ENCODE measurements around the gene CDK5R1. TPM values are rescaled to one million over a fixed set of nuclear protein-coding genes. Genes with fewer than 3 reads are reported as not detected.
"Not testable (repeated sequence)": the region's sequence is repeated elsewhere in the genome, so short reads cannot be mapped to it uniquely, and the experiment has no call there.

Gene CDK5R1
- total RNA-seq, 1 experiment from 2014 or later = 3.9 TPM

DNA sequence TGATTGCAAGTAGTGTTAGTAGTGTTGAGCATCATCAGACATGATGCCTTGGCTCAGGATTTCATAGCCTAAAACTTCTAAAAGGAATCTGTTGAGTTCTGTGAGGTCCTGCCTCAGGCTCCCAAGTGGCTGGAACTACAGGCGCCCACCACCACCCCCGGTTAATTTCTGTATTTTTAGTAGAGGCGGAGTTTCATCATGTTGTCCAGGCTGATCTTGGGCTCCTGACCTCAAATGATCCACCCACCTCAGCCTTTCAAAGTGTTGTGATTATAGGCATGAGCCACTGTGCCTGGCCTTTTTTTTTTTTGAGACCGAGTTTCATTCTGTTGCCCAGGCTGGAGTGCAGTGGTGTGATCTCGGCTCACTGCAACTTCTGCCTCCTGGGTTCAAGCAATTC, 36.8 kb upstream of the CDK5R1 start:
- TF ChIP-seq, protein P1, sequence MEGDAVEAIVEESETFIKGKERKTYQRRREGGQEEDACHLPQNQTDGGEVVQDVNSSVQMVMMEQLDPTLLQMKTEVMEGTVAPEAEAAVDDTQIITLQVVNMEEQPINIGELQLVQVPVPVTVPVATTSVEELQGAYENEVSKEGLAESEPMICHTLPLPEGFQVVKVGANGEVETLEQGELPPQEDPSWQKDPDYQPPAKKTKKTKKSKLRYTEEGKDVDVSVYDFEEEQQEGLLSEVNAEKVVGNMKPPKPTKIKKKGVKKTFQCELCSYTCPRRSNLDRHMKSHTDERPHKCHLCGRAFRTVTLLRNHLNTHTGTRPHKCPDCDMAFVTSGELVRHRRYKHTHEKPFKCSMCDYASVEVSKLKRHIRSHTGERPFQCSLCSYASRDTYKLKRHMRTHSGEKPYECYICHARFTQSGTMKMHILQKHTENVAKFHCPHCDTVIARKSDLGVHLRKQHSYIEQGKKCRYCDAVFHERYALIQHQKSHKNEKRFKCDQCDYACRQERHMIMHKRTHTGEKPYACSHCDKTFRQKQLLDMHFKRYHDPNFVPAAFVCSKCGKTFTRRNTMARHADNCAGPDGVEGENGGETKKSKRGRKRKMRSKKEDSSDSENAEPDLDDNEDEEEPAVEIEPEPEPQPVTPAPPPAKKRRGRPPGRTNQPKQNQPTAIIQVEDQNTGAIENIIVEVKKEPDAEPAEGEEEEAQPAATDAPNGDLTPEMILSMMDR (conservative IDR thresholded peaks at IDR 0.05; ENCODE audit: low read depth, low read length) = no peak
- TF ChIP-seq EZH2 (IDR thresholded peaks at IDR 0.05; ENCODE audit: borderline replicate concordance, low read depth, low read length, poor library complexity, severe bottlenecking) = no peak
- Histone ChIP-seq H3K27ac (ENCODE audit: low read depth, low read length, poor library complexity, severe bottlenecking) (no peak overlapping the region), H3K4me3 (ENCODE audit: low read depth, low read length, poor library complexity, severe bottlenecking) (no peak overlapping the region), H3K4me1 (ENCODE audit: insufficient read depth, low read length, poor library complexity, severe bottlenecking) (peaks cover 11% of the 10 kb centered on the region), H3K36me3 (ENCODE audit: insufficient read depth, low read length, poor library complexity, severe bottlenecking) (peaks cover 54% of the 10 kb centered on the region), H3K27me3 (replicated peaks; ENCODE audit: insufficient read depth, low read depth, low read length, poor library complexity) (no peaks in the 10 kb centered on the region), H3K9me3 (ENCODE audit: low read depth, low read length, poor library complexity, severe bottlenecking) (no peaks in the 10 kb centered on the region)
- no TSS peak for BruUV-seq (replicated peaks)
- DNase-seq (ENCODE audit: low spot score) = no peak
- ChIA-PET CTCF (no interaction called here), POLR2A (ENCODE audit: low non-redundant PET) (no interaction called here)
- intact Hi-C loops (cut with micrococcal nuclease; ENCODE audit: unreplicated experiment) = loop anchor here (10.0 kb wide), 1 partner anchor 95 kb away; the partner anchor contains the start of gene ZNF207

DNA sequence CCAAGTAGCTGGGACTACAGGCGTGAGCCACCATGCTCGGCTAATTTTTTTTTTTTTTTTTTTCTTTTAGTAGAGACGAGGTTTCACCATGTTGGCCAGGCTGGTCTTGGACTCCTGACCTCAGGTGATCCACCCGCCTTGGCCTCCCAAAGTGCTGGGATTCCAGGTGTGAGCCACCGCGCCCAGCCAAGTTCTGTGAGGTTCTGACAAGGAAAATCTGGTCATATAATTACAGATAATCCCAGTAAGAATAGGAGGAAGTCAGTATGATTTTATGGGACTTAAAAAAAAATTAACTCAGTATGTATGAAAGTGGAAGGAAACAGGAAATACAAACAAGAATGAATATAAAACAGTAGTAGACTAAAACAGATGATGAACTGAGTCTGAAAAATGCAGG, 36.4 kb upstream of the CDK5R1 start:
- H3K9me3 ChIP-seq (ENCODE audit: low read depth, low read length, poor library complexity, severe bottlenecking); H3K27me3 ChIP-seq (replicated peaks; ENCODE audit: insufficient read depth, low read depth, low read length, poor library complexity); BruUV-seq (replicated peaks); intact Hi-C loops (cut with micrococcal nuclease; ENCODE audit: unreplicated experiment); H3K27ac ChIP-seq (ENCODE audit: low read depth, low read length, poor library complexity, severe bottlenecking); DNase-seq (ENCODE audit: low spot score); POLR2A ChIA-PET (ENCODE audit: low non-redundant PET); H3K4me3 ChIP-seq (ENCODE audit: low read depth, low read length, poor library complexity, severe bottlenecking); CTCF ChIA-PET: not testable (repeated sequence)
- peaks cover 58% of the 10 kb centered on the region for H3K36me3 ChIP-seq (ENCODE audit: insufficient read depth, low read length, poor library complexity, severe bottlenecking)
- H3K4me1 ChIP-seq (ENCODE audit: insufficient read depth, low read length, poor library complexity, severe bottlenecking) = peaks cover 11% of the 10 kb centered on the region

DNA sequence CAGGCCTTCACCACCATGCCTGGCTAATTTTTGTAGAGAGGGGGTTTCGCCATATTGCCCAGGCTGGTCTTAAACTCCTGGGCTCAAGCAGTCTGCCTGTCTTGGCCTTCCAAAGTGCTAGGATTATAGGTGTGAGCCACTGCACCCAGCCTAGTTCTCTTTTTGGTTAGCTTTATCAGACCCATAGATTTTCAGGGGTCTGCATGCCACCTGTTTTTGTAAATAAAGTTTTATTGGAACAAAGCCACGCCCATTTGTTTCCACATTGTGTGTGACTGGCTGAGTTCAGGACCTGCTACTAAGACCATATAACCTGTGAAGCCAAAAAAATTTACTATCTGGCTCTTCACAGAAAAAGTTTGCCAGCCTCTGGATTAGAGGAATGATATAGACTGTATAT, 34.9 kb upstream of the CDK5R1 start:
- ChIA-PET POLR2A (ENCODE audit: low non-redundant PET) (no interaction called here), CTCF (no interaction called here)
- no TSS peak for BruUV-seq (replicated peaks)
- Histone ChIP-seq H3K27ac (ENCODE audit: low read depth, low read length, poor library complexity, severe bottlenecking) (no peak overlapping the region), H3K27me3 (replicated peaks; ENCODE audit: insufficient read depth, low read depth, low read length, poor library complexity) (no peaks in the 10 kb centered on the region), H3K36me3 (ENCODE audit: insufficient read depth, low read length, poor library complexity, severe bottlenecking) (peaks cover 60% of the 10 kb centered on the region), H3K4me1 (ENCODE audit: insufficient read depth, low read length, poor library complexity, severe bottlenecking) (peaks cover 3% of the 10 kb centered on the region), H3K4me3 (ENCODE audit: low read depth, low read length, poor library complexity, severe bottlenecking) (no peak overlapping the region), H3K9me3 (ENCODE audit: low read depth, low read length, poor library complexity, severe bottlenecking) (no peaks in the 10 kb centered on the region)
- intact Hi-C loops (cut with micrococcal nuclease; ENCODE audit: unreplicated experiment) = no loop called here
- no peak for DNase-seq (ENCODE audit: low spot score)
- no peak for TF ChIP-seq EZH2 (IDR thresholded peaks at IDR 0.05; ENCODE audit: borderline replicate concordance, low read depth, low read length, poor library complexity, severe bottlenecking)
- TF ChIP-seq, protein P1 (conservative IDR thresholded peaks at IDR 0.05; ENCODE audit: low read depth, low read length) = no peak

DNA sequence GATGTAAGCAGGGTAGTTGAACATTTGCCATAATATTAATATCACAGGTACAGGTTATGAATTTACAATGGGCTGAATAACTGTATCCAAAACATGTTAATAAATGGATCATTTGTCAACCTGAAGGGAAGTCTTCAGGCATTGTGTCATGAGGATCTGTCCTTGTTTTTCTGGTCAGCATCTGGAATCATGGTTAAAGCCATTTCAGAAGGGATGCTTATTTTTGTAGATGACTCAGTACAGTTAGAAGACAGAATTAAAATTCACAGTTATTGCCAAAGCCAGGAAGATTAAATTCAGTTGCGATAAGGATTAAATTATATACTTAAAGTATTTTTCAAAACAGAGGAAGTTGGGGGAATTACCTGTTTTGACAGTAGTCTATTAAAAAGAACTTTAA, 34.5 kb upstream of the CDK5R1 start:
- Histone ChIP-seq H3K9me3 (ENCODE audit: low read depth, low read length, poor library complexity, severe bottlenecking) (no peaks in the 10 kb centered on the region), H3K4me1 (ENCODE audit: insufficient read depth, low read length, poor library complexity, severe bottlenecking) (no peaks in the 10 kb centered on the region), H3K36me3 (ENCODE audit: insufficient read depth, low read length, poor library complexity, severe bottlenecking) (peaks cover 60% of the 10 kb centered on the region), H3K4me3 (ENCODE audit: low read depth, low read length, poor library complexity, severe bottlenecking) (no peak overlapping the region), H3K27me3 (replicated peaks; ENCODE audit: insufficient read depth, low read depth, low read length, poor library complexity) (no peaks in the 10 kb centered on the region), H3K27ac (ENCODE audit: low read depth, low read length, poor library complexity, severe bottlenecking) (no peak overlapping the region)
- TF ChIP-seq, protein P1 (conservative IDR thresholded peaks at IDR 0.05; ENCODE audit: low read depth, low read length) = no peak
- no peak for DNase-seq (ENCODE audit: low spot score)
- CTCF ChIA-PET = no interaction called here
- no TSS peak for BruUV-seq (replicated peaks)
- intact Hi-C loops (cut with micrococcal nuclease; ENCODE audit: unreplicated experiment) = no loop called here
- POLR2A ChIA-PET (ENCODE audit: low non-redundant PET) = no interaction called here

Data from A673 (cell line).